Measurements from ENCODE around the gene UBAC2.

GRCh38 chr13:99173606-99174005, 27.0 kb upstream of the UBAC2 start:
- TF ChIP-seq CTCF (conservative IDR thresholded peaks at IDR 0.05; ENCODE audit: low read length) (no peak), EZH2phosphoT487 (IDR thresholded peaks at IDR 0.05; ENCODE audit: borderline replicate concordance, low read depth, low read length) (no peak)

All from OCI-LY7 (cell line).